ENCODE results near the gene HUS1.
"Not testable (repeated sequence)": the region's sequence is repeated elsewhere in the genome, so short reads cannot be mapped to it uniquely, and the experiment has no call there.

HUS1 gene

DNA sequence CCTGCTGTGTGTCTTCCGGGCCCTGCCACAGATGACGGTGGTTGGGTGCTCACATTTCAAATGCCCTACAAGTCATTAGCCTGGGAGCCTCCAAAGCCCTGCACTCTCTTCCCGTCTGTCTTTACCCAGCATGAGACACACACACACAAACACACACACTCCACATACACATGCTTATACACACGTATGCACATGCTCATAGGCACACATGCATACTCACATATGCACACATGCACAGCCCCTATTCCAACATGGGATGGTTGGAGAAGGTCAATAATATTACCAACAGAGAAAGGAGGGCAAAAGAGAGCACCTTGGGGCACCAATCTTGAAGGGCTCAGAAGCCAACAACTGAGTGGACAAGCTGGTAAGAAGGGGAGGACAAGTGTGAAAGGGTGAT is 30.5 kb upstream of the HUS1 start:
- TF ChIP-seq, protein P1, sequence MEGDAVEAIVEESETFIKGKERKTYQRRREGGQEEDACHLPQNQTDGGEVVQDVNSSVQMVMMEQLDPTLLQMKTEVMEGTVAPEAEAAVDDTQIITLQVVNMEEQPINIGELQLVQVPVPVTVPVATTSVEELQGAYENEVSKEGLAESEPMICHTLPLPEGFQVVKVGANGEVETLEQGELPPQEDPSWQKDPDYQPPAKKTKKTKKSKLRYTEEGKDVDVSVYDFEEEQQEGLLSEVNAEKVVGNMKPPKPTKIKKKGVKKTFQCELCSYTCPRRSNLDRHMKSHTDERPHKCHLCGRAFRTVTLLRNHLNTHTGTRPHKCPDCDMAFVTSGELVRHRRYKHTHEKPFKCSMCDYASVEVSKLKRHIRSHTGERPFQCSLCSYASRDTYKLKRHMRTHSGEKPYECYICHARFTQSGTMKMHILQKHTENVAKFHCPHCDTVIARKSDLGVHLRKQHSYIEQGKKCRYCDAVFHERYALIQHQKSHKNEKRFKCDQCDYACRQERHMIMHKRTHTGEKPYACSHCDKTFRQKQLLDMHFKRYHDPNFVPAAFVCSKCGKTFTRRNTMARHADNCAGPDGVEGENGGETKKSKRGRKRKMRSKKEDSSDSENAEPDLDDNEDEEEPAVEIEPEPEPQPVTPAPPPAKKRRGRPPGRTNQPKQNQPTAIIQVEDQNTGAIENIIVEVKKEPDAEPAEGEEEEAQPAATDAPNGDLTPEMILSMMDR (IDR thresholded peaks at IDR 0.05; ENCODE audit: low read depth, low read length) = no peak
- no peak for DNase-seq (ENCODE audit: extremely low read depth, low read depth)

DNA sequence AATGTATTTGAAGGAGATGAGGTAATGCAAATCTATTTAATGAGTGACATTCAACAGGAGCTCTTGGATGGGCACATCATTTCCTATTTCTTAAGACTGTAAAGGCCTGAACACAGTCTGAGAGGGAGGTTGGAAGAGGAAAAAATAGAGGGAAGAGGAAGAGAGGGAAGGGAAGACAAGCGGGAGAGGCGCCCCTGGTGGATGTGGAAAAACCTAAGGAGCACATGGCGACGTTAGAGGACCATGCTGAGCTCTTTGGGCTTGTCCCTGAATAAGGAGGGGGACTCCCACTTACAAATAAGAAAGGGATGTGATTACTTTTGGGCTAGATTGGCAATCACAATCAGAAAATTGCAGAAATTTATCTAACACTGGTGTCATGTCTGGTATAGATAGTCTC is 29.8 kb upstream of the HUS1 start:
- DNase-seq (ENCODE audit: extremely low read depth, low read depth) = no peak
- TF ChIP-seq, protein P1 (IDR thresholded peaks at IDR 0.05; ENCODE audit: low read depth, low read length) = no peak

DNA sequence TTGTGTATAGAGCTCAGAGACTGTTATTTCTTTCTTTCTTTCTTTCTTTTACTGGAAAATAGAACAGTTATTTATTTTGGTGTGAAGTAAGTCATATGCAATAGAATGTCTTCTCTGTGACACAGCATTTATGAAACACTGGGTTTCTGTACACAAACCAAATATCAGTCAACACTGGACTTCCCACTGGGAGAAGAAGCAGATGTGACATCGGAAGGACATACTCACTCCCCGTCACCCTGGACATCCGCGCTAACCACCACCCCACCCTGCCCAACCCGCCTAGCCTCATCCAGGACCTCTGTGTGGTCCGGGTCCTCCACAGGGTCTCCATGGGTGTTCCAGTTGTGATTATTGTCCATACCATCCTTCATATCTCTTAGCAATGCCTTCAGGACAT is 27.5 kb upstream of the HUS1 start:
- TF ChIP-seq, protein P1 (IDR thresholded peaks at IDR 0.05; ENCODE audit: low read depth, low read length) = no peak

DNA sequence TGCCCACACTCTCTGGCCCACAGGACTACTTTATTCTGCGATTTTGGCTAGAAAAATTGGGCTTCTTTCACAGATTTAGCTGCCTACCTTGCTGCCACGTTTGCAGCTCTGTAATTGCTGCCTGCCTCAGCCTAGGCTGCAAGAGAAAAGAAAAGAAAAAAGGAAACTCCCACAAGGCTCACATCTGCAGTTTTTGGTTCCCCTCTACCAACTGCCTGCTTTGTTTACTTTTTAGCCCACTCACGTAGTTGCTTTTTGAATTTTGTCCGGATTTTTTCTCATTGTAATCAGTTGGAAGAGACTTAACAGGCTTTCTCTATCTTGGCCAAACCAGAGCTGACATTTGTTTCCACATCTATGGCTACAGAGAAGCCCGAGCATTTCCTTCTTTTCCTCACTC is 25.2 kb upstream of the HUS1 start:
- DNase-seq (ENCODE audit: extremely low read depth, low read depth) = no peak
- TF ChIP-seq, protein P1 (IDR thresholded peaks at IDR 0.05; ENCODE audit: low read depth, low read length) = no peak

More for the DNA sequence above, 27.5 kb upstream of the HUS1 start:
- no peak for DNase-seq (ENCODE audit: extremely low read depth, low read depth)

DNA sequence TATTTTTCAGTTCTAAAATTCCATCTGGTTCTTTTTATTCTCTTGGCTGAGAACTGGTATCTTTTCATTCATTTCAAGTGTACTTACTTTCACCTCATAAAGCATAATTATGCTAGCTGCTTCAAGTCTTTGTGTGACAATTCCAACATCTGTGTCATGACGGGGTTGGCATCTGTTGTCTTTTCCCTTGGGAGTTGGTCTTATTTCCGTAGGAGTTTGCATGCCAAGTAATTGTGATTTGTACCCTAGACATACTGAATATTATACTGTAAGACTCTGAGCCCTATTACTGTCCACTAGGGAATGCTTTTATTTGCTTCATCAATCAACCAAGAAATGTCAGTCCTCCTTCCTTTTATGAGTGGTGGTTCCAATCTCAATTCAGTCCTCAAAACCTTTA is 24.6 kb upstream of the HUS1 start:
- TF ChIP-seq, protein P1 (IDR thresholded peaks at IDR 0.05; ENCODE audit: low read depth, low read length) = no peak
- DNase-seq (ENCODE audit: extremely low read depth, low read depth) = no peak

DNA sequence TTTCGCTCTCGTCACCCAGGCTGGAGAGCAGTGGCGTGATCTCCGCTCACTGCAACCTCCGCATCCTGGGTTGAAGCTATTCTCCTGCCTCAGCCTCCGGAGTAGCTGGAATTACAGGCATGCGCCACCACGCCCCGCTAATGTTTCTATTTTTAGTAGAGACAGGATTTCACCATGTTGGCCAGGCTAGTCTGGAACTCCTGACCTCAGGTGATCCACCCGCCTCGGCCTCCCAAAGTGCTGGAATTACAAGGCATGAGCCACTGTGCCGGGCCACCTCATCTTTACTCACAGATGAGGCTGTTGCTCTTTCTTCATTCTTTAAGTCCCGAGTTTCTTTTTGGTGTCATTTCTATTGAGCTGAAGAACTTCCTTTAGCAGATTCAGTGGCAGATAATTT is 20.7 kb upstream of the HUS1 start:
- DNase-seq (ENCODE audit: extremely low read depth, low read depth) = not testable (repeated sequence)

DNA sequence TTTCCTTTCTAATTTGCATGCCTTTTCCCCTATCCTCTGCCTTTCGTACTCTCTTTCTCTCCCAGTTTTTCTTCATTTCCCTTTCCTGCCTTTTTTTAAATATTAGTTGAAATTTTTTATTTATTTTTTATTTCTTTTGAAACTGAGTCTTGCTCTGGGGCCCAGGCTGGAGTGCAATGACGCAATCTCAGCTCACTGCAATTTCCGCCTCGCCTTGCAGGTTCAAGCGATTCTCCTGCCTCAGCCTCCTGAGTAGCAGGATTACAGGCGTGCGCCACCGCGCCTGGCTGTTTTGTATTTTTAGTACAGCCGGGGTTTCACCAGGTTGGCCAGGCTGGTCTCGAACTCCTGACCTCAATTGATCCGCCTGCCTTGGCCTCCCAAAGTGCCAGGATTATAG is 20.0 kb upstream of the HUS1 start:
- TF ChIP-seq, protein P1 (IDR thresholded peaks at IDR 0.05; ENCODE audit: low read depth, low read length) = no peak
- no peak for DNase-seq (ENCODE audit: extremely low read depth, low read depth)

DNA sequence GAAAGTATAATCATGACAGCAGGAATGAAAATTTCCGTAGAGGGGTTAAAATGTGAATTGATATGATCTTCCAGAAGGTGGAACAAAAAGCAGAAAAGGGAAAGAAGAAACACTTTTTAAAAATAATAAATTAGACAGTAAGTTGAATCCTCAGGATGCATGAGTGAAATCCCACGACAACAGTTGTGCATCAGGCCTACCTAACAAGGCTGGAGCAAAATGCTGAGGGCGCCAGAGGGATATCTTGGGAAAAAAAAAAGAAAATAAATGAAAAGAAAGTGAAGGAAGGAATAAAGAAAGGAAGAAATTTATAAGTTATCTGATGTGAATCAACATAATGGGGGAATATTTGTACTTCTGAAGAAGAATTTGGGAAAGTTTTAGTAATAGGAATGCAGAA is 13.0 kb upstream of the HUS1 start:
- TF ChIP-seq, protein P1 (IDR thresholded peaks at IDR 0.05; ENCODE audit: low read depth, low read length) = no peak
- no peak for DNase-seq (ENCODE audit: extremely low read depth, low read depth)

All from AG09319 (cell line).